Loucy (cell line): ENCODE results near the gene GTF3C4.

Experiments
- EZH2phosphoT487 ChIP-seq: fragments of 200-600 bp; IDR thresholded peaks from 2 replicates; pipeline ENCODE4 v1.6.1; 2018; ENCODE audit warnings: antibody characterized with exemption, mild to moderate bottlenecking, moderate library complexity, borderline replicate concordance
- TF ChIP-seq, protein P1 (sequence below): fragments of 200-600 bp; sonication (generic); conservative IDR thresholded peaks from 2 replicates; pipeline ENCODE4 v1.5.1; 2014; ENCODE audit warnings: mild to moderate bottlenecking, antibody characterized with exemption, low read length

DNA sequence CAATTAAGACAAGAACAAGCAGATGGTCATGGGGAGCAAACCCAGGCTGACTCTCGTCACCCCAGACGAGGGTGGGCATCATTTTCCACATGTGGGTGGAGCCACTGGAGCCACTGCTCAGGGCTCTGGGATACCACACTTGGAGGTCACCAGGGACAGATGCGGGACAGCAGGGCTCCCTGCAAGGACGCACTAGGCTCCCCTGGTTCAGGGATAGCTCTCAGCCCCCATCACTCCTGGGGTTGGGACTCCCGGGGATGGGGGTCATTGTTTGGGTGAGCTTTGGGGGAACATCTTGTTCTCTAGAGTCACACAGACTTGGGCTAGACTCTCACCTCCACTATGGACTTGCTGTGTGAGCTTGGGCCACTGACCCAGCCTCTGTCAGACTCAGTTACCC is 57.8 kb downstream of the GTF3C4 start:
- TF ChIP-seq, protein P1, sequence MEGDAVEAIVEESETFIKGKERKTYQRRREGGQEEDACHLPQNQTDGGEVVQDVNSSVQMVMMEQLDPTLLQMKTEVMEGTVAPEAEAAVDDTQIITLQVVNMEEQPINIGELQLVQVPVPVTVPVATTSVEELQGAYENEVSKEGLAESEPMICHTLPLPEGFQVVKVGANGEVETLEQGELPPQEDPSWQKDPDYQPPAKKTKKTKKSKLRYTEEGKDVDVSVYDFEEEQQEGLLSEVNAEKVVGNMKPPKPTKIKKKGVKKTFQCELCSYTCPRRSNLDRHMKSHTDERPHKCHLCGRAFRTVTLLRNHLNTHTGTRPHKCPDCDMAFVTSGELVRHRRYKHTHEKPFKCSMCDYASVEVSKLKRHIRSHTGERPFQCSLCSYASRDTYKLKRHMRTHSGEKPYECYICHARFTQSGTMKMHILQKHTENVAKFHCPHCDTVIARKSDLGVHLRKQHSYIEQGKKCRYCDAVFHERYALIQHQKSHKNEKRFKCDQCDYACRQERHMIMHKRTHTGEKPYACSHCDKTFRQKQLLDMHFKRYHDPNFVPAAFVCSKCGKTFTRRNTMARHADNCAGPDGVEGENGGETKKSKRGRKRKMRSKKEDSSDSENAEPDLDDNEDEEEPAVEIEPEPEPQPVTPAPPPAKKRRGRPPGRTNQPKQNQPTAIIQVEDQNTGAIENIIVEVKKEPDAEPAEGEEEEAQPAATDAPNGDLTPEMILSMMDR: no peak
- no peak for TF ChIP-seq EZH2phosphoT487
